Thymus (tissue), 11 donors: Measurements from ENCODE around the gene SLC17A3. TPM values are rescaled to one million over a fixed set of nuclear protein-coding genes. Genes with fewer than 3 reads are reported as not detected.

Experiments used
- DNase-seq, 9 donors: peaks; one replicate each; pipeline ENCODE4 v3.0.0-alpha.2; 2013; ENCODE audit warnings: low spot score in 9 of 9, low read depth in 6 of 9, missing footprints in 1 of 9
- H3K27ac ChIP-seq, 2 donors: one replicate each; pipeline ENCODE4 v1.5.1; 2013; ENCODE audit warnings: control low read depth in 1 of 2, low read depth in 1 of 2, low read length in 1 of 2, mild to moderate bottlenecking in 1 of 2, moderate library complexity in 1 of 2
- H3K27me3 ChIP-seq, 2 donors: one replicate each; pipeline ENCODE4 v1.5.1; 2013; ENCODE audit warnings: low read length in 1 of 2; ENCODE audit not compliant: control insufficient read depth in 2 of 2, insufficient read depth in 1 of 2
- H3K36me3 ChIP-seq, 2 donors: one replicate each; pipeline ENCODE4 v1.5.1; 2013; ENCODE audit warnings: low read length in 1 of 2, mild to moderate bottlenecking in 1 of 2, moderate library complexity in 1 of 2; ENCODE audit not compliant: control insufficient read depth in 2 of 2, insufficient read depth in 2 of 2
- H3K4me1 ChIP-seq, 2 donors: one replicate each; pipeline ENCODE4 v1.5.1; 2013; ENCODE audit warnings: low read length in 2 of 2; ENCODE audit not compliant: control insufficient read depth in 2 of 2, insufficient read depth in 2 of 2
- H3K4me3 ChIP-seq, 2 donors: one replicate each; pipeline ENCODE4 v1.5.1; 2013; ENCODE audit warnings: low read length in 2 of 2, control low read depth in 1 of 2, mild to moderate bottlenecking in 1 of 2
- H3K9me3 ChIP-seq, 2 donors: one replicate each; pipeline ENCODE4 v1.5.1; 2013; ENCODE audit warnings: low read length in 1 of 2, mild to moderate bottlenecking in 1 of 2; ENCODE audit not compliant: control insufficient read depth in 2 of 2, insufficient read depth in 1 of 2
- WGBS: extraction: QIAGEN DNeasy Blood & Tissue Kit; methylation state at CpG from one replicate; pipeline ENCODE4 v1.1.7; 2013; 5-methylcytosine and 5-hydroxymethylcytosine counted together
- polyA plus RNA-seq: library from polyadenylated mRNA; stranded (reverse); fragments of 200-250 nt; gene quantifications from one replicate; pipeline ENCODE4 v1.2.3, GENCODE V29; 2013
- total RNA-seq: library from RNA; stranded (reverse); fragments of 120-200 nt; gene quantifications from one replicate; pipeline ENCODE4 v1.2.4, GENCODE V29; 2013
- donor health status: healthy.

Gene SLC17A3
- total and polyA plus RNA-seq, 2 donors: 0.09 to 0.14 TPM

DNA sequence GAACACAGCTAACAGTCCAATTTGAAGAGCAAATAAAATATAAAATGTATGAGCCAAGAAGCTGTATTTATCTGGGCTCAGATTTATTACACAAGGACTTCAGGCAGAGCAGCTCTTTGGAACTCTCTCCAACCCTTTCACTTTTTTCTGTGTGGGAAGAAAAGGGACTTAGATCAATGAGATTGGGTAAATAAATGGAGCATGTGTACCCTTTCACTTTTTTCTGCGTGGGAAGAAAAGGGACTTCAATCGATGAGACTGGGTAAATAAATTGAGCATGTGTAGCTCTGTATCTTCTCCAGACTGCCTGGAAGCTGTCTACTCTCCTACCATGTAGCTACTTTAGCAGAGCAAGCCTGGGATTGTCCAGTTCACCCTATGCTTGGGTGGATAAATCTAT lies 10.7 kb downstream of the SLC17A3 start:
- WGBS: 96% methylated on average over 2 of the region's 2 CpGs
- Histone ChIP-seq H3K36me3 (no peaks in the 10 kb centered on the region), H3K4me1 (peaks cover 4 to 6% of the 10 kb centered on the region in 2 donors), H3K4me3 (no peak overlapping the region), H3K9me3 (no peaks in the 10 kb centered on the region), H3K27me3 (no peaks in the 10 kb centered on the region), H3K27ac (no peak overlapping the region)
- no peak for DNase-seq

- Histone ChIP-seq H3K27ac (no peak overlapping the region), H3K27me3 (no peaks in the 10 kb centered on the region), H3K4me1 (peaks cover 4 to 6% of the 10 kb centered on the region in 2 donors), H3K36me3 (no peaks in the 10 kb centered on the region), H3K4me3 (no peak overlapping the region), H3K9me3 (no peaks in the 10 kb centered on the region)
- DNase-seq: no peak
- 98% methylated on average over 4 of the region's 4 CpGs for WGBS
Observed at GRCh38 chr6:25862199-25862598, 11.8 kb downstream of the SLC17A3 start.

DNA sequence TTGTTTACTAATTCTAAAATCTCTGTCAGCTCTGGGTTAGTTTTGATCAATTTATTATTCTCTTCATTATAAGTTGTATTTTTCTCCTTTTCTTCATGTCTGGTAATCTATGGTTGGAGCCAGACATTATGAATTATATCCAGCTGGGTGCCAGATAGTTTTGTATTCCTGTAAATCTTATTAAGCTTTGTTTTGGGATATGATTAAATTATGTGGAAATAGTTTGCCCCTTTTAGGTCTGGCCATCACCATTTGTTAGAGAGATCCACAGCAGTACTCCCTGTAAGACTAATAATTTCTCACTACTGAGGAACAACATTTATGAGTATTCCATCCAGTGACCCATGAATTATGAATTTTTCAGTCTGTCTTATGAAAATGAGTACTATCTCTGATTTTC lies 21.3 kb downstream of the SLC17A3 start:
- Histone ChIP-seq H3K36me3 (no peaks in the 10 kb centered on the region), H3K27ac (no peak overlapping the region), H3K4me3 (no peak overlapping the region), H3K27me3 (no peaks in the 10 kb centered on the region), H3K9me3 (no peaks in the 10 kb centered on the region), H3K4me1 (no peaks in the 10 kb centered on the region)
- no peak for DNase-seq

DNA sequence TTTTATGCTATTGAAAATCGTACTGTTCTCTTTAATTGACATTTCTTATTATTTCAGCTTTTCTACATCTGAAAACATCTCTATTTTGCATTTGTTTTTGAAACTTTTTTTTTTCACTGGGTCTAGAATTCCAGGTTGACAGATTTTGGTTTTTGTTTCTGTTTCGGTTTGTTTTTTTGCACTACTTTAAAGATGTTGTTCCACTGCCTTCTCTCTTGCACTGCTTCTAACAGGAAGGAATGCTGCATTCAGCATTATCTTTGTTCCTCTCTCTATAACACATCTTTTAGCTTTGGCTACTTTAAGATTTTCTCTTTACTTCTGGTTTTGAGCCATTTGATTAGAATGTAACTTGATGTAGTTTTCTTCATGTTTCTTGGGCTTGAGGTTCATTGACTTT lies 22.1 kb downstream of the SLC17A3 start:
- Histone ChIP-seq H3K4me1 (no peaks in the 10 kb centered on the region), H3K27ac (no peak overlapping the region), H3K9me3 (no peaks in the 10 kb centered on the region), H3K36me3 (no peaks in the 10 kb centered on the region), H3K27me3 (no peaks in the 10 kb centered on the region), H3K4me3 (no peak overlapping the region)
- DNase-seq: no peak
- WGBS: 55% methylated on average over 2 of the region's 2 CpGs

GRCh38 chr6:25844518-25844917 lies 29.5 kb downstream of the SLC17A3 start:
- H3K9me3 ChIP-seq: no peaks in the 10 kb centered on the region
- no peaks in the 10 kb centered on the region for H3K36me3 ChIP-seq
- 97% methylated on average over 2 of the region's 2 CpGs for WGBS
- DNase-seq: no peak
- H3K4me3 ChIP-seq: no peak overlapping the region
- no peaks in the 10 kb centered on the region for H3K27me3 ChIP-seq
- H3K27ac ChIP-seq: no peak overlapping the region
- H3K4me1 ChIP-seq: no peaks in the 10 kb centered on the region

GRCh38 chr6:25842526-25842925 lies 31.5 kb downstream of the SLC17A3 start:
- Histone ChIP-seq H3K4me1 (no peaks in the 10 kb centered on the region), H3K4me3 (no peak overlapping the region), H3K9me3 (no peaks in the 10 kb centered on the region), H3K27ac (no peak overlapping the region), H3K36me3 (no peaks in the 10 kb centered on the region), H3K27me3 (no peaks in the 10 kb centered on the region)
- DNase-seq: no peak
- 92% methylated on average over 1 of the region's 1 CpG for WGBS

DNA sequence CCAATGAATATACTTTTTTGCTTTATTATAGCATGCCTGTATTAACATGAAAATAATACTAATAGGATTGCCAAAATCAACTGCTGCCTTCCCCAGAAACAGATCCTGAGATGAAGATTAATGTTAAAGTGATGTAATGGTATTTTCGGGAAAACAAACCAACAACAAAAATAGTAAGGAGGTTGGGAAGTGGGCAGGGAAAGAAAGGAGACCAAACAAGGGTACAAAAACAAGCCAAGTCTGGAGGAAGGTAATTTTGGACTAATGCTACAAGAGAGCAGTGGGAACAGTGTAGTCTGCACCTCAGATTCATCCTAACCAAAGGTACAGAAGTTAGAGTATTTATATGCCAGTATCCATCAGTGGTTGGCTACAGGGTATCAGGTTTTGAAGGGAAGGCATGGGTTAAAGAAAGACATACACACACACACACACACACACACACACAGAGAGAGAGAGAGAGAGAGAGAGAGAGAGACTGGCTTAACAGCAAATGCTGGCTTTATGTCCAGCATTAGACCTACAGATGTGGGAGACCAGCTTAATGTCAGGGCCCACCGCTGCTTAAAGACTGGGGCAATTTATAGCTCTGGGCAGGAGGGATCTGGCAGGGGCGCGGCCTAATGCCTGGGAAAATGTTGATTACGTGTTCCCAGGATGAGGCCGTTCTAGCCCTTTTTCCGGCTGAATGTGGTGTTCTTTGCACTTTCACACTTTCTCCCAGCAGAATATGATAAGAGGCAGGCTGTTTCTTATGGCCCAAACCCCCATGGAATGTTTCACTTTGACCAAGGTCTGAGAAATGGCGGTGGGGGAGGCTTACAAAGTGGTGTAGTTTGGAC lies 38.4 kb downstream of the SLC17A3 start:
- WGBS: 97% methylated on average over 8 of the region's 8 CpGs
- Histone ChIP-seq H3K36me3 (no peaks in the 10 kb centered on the region), H3K27me3 (no peaks in the 10 kb centered on the region), H3K27ac (no peak overlapping the region), H3K4me3 (no peak overlapping the region), H3K4me1 (no peaks in the 10 kb centered on the region), H3K9me3 (no peaks in the 10 kb centered on the region)
- no peak for DNase-seq

DNA sequence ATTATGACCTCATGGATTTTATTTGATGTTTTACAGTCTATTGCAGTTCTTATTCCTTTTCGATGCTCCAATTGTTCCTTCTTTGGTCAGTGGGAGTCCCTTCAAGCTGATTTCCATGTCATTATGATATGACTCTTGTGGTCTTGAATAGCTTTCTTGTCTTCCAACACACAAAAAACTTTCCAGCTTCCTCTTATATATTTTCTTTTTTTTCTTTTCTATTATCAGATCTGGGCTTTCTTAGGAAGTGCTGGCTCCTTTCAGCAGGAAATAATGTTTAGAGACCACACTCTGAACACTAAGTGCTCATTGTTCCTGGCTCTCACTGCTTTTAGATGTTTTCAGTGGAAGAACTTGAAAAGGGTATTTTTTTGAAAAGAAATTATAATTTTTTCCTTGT lies 39.1 kb downstream of the SLC17A3 start:
- Histone ChIP-seq H3K27ac (no peak overlapping the region), H3K27me3 (no peaks in the 10 kb centered on the region), H3K4me1 (no peaks in the 10 kb centered on the region), H3K36me3 (no peaks in the 10 kb centered on the region), H3K9me3 (no peaks in the 10 kb centered on the region), H3K4me3 (no peak overlapping the region)
- 59% methylated on average over 1 of the region's 1 CpG for WGBS
- DNase-seq: no peak

DNA sequence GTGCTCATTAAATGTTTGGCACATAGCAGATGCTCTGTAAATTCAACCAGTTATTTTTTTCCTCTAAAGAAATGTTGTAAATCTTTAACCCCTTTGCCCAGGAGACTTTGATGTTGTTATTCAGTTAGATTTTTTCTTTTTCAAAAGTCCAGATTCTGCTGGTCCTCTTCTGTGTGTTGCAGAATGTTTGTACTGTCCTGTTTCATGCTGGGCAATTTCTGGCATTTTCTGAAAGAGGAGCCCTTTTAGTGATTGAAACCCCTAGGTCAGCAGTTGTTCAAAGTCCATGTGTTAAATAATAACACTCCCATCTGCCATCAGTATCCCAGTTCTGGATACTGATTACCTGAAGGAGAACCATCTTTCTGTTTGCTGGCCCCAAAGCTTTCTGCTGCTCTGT lies 40.9 kb downstream of the SLC17A3 start:
- H3K9me3 ChIP-seq: no peaks in the 10 kb centered on the region
- no peak overlapping the region for H3K27ac ChIP-seq
- H3K4me1 ChIP-seq: no peaks in the 10 kb centered on the region
- no peaks in the 10 kb centered on the region for H3K36me3 ChIP-seq
- DNase-seq: no peak
- H3K4me3 ChIP-seq: no peak overlapping the region
- H3K27me3 ChIP-seq: no peaks in the 10 kb centered on the region
